A673 (cell line): ENCODE results near the gene HS3ST3A1.

ENCODE experiments used
- EZH2 ChIP-seq: fragments of 200-600 bp; sonication (generic); IDR thresholded peaks from 2 replicates; pipeline ENCODE4 v1.6.1; 2017; ENCODE audit warnings: borderline replicate concordance, low read depth, mild to moderate bottlenecking, mixed read lengths, antibody characterized with exemption, low read length; ENCODE audit not compliant: poor library complexity, severe bottlenecking
- TF ChIP-seq, protein P1 (sequence below): fragments of 300-800, 200-600 bp; sonication (generic); conservative IDR thresholded peaks from 2 replicates; pipeline ENCODE4 v1.5.1; 2017; ENCODE audit warnings: low read depth, mild to moderate bottlenecking, antibody characterized with exemption, low read length, moderate library complexity, mixed read lengths

- TF ChIP-seq, protein P1, sequence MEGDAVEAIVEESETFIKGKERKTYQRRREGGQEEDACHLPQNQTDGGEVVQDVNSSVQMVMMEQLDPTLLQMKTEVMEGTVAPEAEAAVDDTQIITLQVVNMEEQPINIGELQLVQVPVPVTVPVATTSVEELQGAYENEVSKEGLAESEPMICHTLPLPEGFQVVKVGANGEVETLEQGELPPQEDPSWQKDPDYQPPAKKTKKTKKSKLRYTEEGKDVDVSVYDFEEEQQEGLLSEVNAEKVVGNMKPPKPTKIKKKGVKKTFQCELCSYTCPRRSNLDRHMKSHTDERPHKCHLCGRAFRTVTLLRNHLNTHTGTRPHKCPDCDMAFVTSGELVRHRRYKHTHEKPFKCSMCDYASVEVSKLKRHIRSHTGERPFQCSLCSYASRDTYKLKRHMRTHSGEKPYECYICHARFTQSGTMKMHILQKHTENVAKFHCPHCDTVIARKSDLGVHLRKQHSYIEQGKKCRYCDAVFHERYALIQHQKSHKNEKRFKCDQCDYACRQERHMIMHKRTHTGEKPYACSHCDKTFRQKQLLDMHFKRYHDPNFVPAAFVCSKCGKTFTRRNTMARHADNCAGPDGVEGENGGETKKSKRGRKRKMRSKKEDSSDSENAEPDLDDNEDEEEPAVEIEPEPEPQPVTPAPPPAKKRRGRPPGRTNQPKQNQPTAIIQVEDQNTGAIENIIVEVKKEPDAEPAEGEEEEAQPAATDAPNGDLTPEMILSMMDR: no peak
- no peak for TF ChIP-seq EZH2
These were observed 124.5 kb downstream of the HS3ST3A1 start for GRCh38 chr17:13477180-13477611.
